Activated CD4-positive, alpha-beta T cell treated with anti-CD3 and anti-CD28 coated beads for 48 hours (primary cell): ENCODE results near the gene FSTL5.

Source experiments
- DNase-seq: peaks from one replicate; pipeline ENCODE4 v3.0.0-alpha.2; 2020

Gene FSTL5

GRCh38 chr4:161931089-161931488, 232.7 kb downstream of the FSTL5 start:
- DNase-seq, result no peak

GRCh38 chr4:161929956-161930355, 233.8 kb downstream of the FSTL5 start:
- DNase-seq, result no peak

DNA sequence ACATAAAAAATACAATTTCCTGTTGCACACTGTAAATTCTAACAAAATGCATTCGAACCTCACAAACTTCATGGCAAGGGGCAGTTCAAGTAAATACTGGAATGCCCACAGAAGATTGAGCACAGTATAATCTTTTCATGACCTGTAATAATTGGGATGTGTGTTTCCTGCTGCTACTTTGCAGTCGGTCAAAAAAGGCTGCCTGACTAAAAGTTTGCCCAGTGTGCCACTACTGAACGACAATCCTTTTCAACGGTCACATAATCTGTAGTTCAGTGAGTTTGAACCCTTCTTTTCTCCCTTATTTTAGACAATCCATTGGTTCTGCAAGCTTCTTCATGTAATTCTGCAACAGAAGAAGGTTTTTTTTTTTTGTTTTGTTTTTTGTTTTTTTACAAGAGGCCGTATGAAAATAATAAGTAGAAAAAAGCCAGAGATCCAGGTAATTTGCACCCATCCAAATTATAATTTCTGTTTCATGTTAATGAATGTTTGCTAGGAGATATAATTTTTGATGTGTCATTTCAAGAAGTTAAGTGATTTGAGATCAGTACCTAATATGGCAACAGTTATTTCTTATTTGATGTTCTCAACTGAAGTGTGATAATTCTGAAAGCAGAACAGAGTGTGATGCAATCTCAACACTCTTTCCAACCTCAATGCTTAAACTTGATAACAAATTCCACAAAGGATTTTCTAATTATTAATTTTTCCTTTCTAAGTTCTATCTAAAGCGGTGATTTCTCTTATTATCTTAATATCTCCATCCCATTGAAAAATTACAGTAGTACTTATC, 237.6 kb downstream of the FSTL5 start:
- no peak for DNase-seq

- no peak for DNase-seq
These were observed 243.3 kb downstream of the FSTL5 start for GRCh38 chr4:161920304-161921052.

GRCh38 chr4:161919442-161920220, 244.2 kb downstream of the FSTL5 start:
- DNase-seq, result no peak

- no peak for DNase-seq
These were observed 247.8 kb downstream of the FSTL5 start for GRCh38 chr4:161916035-161916434.

DNA sequence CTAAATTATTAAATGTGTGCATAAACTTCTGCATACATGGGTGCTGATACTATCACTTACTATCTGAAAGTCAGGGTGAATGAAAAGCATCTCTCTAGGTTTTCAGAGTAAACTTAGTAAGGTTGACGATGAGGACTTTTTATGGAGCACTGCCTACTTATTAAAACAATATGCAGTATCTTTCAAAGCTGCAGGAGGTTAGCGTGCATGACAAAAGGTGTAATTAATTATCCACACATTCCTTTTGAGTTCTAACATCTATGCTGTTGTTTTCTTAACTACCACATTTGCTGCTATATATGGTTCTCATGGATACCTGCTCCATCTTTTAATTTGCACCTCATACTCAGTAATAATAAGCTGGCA, 256.2 kb downstream of the FSTL5 start:
- no peak for DNase-seq

DNA sequence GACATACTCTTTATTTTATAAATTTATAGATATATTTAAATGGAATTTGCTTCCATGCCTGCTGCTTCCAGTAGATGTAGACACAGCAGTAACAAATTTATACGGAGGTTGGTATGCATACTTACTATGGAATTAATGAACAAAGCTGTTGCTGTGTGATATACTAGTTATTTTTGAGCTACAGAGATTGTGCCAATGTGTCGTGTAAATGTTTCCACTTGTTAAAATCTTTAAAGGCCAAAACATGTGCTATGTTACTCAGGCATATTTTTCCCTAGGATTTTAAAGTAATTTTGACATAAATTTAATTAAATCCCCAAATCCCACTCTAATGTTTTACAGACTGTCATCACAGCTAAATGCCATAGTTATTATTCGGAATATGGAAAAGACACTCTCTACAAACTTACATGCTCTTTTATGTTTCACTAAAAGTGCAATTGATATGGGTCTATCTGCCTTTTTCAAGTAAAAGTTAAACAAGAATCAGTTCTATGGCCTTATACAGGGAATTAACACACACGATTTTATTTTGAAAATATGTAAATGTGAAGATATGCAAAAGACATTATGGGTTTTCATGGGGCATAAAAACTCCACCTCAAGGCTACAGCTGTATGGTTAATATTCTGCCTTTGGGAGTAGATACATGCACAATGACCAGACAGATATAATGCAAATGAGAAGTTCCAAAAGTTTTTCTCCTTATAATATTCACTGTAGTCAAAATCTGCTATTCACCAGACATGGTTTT, 256.8 kb downstream of the FSTL5 start:
- DNase-seq, result no peak

GRCh38 chr4:161900110-161900509, 263.7 kb downstream of the FSTL5 start:
- no peak for DNase-seq

DNA sequence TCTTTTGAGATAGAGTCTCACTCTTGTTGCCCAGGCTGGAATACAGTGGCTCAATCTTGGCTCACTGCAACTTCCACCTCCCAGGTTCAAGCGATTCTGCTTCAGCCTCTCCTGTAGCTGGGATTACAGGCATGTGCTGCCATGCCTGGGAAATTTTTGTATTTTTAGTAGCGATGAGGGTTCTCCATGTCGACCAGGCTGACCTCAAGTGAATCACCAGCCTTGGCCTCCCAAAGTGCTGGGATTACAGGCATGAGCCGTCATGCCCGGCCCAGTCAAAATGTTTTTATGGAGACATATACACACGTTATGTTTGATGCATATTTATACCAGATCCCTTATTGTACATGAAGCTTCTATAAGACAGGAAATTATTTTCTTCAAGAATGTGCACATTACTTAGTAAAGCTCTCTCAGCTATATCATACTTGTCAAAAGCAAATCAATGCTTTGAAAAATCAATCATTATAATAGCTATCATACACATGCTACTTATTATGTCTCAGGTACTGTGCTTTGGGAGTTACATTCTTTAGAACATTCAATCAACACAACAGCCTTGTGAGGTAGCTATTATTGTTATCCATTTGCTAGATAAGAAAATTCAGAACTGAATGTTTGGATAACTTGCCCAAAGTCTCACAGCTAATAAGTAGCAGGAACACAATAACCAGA, 269.2 kb downstream of the FSTL5 start:
- DNase-seq, result no peak

DNA sequence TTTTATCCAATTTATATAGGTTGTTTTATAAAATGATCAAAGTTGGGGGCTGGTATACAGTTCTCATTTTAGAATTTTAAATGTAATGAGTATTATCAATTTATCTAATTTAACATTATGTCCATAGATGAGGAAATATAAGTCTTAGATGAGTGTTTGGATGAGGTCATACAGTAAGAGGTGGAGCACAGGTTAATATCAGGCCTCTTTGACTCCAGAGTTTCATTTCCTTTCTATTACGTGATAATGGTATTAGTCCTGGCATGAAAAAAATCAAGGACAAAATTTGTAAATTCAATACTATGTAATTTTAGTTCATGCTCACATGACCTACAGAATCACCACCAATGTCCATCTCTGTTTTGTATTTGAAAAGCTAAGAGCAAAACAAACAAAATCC, 269.8 kb downstream of the FSTL5 start:
- DNase-seq, result no peak

DNA sequence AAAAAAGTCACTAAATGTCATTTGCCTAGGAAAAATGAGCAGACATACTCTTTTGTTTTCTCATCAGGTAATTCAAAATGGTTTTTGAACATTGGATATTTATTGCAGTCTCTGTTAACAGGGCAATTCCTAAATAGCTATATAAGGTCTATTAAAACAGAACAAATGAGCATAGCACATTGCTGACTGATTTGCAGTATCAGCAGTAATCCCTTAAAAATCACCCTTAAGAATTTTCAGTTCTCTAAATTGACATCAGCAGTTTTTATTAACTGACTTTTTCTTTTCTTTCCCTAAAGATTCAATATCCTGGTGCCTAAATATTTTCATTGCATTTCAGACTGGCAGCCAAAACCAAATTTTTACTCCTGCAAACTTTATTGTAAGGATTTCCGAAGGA, 270.2 kb downstream of the FSTL5 start:
- no peak for DNase-seq

- no peak for DNase-seq
These were observed 270.8 kb downstream of the FSTL5 start for GRCh38 chr4:161892951-161893350.

GRCh38 chr4:161883157-161883556, 280.6 kb downstream of the FSTL5 start:
- no peak for DNase-seq

DNA sequence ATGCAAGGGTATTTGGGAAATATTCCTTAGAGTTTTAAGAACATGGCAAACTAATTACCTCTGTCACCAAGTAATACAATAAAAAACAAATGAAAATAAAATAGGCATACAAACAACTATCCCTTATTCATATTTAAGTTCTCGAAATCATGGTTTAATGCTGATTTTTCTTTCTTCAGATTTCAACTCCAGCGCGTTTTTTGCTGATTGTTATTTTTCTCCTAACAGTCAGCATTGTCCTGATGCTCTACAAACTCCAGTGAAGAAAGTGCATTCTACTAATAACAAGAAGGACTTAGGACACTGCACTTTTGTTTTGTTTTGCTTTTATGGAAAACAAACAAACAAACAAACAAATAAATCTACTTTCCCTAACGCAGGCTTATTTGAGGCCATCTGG, 282.4 kb downstream of the FSTL5 start:
- DNase-seq, result no peak

DNA sequence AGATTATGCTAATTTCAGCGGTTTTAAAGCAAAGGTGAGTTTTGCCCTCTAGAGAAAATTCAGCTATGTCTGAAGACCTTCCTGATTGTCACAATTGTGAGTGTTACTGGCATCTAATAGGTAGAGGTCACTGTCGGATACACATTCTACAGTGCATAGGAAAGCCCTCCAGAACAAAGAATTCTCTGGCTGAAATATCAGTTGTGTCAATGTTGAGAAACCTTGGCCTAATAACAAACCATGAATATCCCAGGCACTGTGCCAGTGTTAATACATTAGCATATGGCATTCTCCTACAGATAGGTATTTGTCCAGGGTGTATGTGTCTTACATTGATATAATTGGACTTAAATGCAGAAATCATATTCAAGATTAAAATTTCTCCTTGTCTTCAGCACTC, 294.3 kb downstream of the FSTL5 start:
- no peak for DNase-seq

- no peak for DNase-seq
These were observed 307.0 kb downstream of the FSTL5 start for GRCh38 chr4:161856711-161857326.

GRCh38 chr4:161850631-161851030, 313.2 kb downstream of the FSTL5 start:
- DNase-seq, result no peak

DNA sequence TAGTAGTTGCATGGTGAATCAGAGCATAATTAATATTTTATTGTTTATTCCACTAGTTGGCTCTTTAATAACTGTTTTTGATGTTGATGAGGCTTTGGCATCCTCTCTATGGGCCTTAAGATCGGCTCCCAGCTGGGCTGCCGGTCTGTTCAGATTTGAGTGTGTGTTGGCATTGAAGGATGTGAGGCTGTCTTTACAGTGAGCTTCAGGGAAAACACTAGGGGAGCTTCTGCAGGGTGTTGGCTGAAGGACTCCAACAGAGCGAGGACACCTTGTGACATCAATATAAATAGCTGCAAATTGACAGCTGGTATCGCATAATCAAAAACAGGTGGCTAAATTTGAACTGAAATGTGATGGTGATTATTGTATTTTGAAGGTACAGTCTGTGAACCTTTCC, 322.0 kb downstream of the FSTL5 start:
- DNase-seq, result no peak

DNA sequence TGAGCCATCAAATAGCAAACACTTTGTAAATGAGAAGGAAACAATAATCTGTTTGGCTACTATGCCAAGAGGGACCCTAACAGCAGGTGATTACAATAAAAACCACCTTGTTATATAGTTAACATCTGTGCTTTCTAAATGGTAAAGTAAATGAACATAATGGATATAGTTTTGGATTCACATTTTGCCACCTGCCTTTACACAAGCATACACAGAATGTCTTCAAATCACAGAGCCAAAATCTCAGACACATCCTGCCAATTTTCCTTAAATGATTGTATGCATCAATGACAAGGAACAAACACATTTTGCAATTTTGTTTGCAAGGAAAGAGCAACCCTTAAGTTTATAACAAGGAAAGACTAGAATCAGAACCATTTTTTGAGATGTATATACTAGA, 334.2 kb downstream of the FSTL5 start:
- no peak for DNase-seq

DNA sequence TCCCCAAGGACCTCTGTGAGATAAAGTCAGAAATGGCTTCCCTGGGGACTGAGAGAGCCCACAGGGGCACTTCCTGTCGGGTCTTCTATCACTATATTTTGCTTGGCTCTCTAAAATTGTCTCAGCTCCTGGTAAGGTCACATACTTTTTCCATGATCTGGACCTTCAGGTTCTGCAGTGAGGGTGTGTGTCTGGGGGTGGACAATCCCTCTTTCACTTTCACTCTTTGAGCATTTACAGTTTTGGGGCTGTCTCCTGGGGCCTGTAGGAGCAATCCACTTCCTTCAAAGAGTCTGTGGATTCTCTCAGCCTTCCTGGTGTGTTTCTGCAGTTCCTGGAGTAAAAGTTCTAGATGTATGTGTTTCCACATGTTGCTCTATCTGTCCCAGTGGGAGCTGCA, 335.7 kb downstream of the FSTL5 start:
- DNase-seq, result no peak

GRCh38 chr4:161827013-161827412, 336.8 kb downstream of the FSTL5 start:
- DNase-seq, result no peak
